OCI-LY3 (cell line): Measurements from ENCODE around the gene SMURF1.

Experiments
- CTCF ChIP-seq: fragments of 200-600, 300-600 bp; sonication (generic); IDR thresholded peaks from 2 replicates; pipeline ENCODE4 v1.5.1; 2014; ENCODE audit warnings: antibody characterized with exemption, low read length, low read depth
- EZH2phosphoT487 ChIP-seq: fragments of 200-600 bp; shearing (Covaris generic); IDR thresholded peaks from 2 replicates; pipeline ENCODE4 v1.6.1; 2018; ENCODE audit warnings: antibody characterized with exemption, mixed run types, low read depth

GRCh38 chr7:99131290-99131689, 12.6 kb downstream of the SMURF1 start:
- TF ChIP-seq CTCF (no peak), EZH2phosphoT487 (no peak)
